DMS53 (cell line): ENCODE results near the gene STK38L.
"Not testable (repeated sequence)": the region's sequence is repeated elsewhere in the genome, so short reads cannot be mapped to it uniquely, and the experiment has no call there.

Experiments
- DNase-seq: peaks from one replicate; lab custom pipeline; 2025; lab: John Stamatoyannopoulos, UW

STK38L gene

GRCh38 chr12:27226407-27226929 lies 17.6 kb upstream of the STK38L start:
- DNase-seq, result no peak

- no peak for DNase-seq
These were observed 14.7 kb upstream of the STK38L start for GRCh38 chr12:27229367-27229766.

GRCh38 chr12:27231374-27231773 lies 12.7 kb upstream of the STK38L start:
- DNase-seq, result not testable (repeated sequence)

DNA sequence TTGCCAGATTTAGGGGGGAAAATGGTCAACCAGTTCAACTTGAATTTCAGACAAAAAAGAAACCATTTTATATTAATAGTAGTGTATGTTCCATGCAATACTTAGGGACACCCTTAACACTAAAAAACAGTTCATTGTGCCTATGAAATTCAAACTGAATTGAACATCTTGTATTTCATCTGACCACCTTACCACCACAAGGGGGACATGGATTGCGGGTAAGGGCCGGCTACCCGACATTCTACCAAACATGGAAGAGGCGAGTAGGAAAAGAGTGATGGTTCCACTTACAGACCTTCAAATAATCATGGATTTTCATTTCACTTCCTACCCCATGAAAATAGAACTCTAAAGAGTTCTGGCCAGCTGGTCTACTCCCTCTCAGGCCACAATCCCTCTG lies 10.3 kb upstream of the STK38L start:
- peak; percentile 21 for DNase-seq

DNA sequence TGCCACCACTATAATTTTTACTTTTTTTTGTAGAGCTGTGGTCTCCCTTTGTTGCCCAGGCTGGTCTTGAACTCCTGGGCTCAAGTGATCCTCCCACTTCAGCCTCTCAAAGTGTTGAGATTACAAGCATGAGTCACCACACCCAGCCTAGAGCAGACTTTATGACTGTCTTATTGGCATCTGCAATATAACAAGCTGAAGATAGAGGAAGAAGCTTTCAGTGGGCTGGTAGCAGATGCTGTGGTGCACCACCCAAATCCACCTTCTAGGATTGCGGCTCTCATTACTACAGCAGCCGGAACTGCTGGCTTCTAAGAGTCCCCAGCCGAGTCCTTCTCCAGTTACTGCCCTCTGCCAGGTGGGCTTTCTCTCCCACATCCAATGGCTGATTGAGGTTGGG lies 7.6 kb upstream of the STK38L start:
- peak; percentile 47 for DNase-seq

DNA sequence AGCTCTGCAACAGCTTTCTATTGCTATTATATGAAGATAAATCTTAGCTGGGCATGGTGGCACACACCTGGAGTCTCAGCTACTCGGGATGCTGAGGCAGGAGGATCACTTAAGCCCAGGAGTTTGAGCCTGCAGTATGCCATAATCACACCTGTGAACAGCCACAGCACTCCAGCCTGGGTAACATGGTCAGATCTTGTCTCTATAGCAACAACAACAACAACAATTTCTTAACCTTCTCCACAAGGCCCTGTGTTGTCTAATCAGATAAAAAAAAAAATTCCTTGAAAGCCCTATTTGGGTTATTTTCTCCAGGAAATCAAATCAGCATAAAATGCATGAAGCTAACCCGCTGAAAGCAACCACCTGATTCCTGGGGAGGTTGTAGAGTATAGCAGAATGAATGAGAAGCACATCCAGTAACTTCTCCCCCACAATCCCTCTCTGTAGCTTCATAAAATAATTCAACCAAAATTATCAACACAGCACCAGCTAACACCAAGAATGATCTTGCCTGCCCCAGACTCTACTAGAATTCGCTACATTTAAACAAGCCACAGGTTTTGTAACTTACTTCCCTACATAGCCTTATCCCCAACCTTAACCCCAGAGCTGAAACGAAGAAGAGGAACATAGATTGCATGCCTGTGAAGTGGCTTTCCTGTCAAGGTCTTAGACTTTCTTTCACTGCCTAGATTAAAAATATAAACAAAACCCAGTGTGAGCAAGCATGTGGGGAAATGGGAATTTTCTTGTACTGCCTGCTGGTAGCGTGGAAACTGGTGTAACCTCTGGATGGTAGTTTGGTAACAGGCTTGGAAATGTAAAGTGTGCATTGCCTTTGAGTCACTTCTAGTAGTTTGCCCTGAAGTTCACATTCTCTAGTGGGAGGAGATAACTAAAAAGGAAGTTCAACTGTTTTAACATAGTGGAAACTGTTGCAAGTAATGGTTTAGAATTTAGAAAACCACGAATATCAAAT lies 6.0 kb upstream of the STK38L start:
- DNase-seq, result peak; percentile 62

DNA sequence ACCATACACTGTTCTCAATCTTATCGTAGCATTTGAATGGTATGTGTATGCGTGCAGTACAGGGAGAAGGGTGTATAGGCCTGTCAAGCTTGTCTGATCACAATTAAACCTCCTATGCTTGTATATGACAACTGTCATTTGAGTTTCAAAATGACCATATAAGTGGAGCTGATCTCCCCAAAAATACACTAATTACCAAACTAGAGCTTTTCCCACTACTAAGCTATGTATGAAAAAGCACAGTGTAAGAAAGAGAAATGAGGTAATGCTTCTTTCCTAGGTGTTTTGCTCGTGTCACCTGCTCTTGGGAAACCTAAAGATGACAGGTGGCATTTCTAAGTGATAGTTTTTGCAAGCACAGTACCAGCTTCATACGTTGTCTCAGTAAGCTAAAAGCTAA lies 1.1 kb upstream of the STK38L start:
- DNase-seq, result no peak

GRCh38 chr12:27244689-27245488 lies 803 bp downstream of the STK38L start:
- peak; percentile 57 for DNase-seq

DNA sequence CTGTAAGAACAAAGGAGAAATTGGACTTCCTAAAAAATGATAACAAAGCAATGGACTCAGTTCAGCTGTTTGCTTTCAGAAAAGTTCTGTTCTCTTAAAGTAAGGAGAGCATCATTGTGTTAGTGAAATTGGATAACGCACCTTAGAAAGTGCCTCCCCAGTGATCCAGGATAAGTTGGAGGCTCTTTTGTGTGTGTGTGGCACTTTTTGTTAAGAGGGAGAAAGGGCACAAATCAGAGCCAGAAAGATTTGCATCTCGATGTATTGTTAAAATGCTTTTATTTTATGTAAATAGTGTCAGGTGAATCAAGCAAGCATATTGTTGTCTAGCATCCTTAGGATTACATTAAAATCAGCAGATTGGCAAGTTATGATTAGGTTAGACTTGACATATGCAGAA lies 2.1 kb downstream of the STK38L start:
- DNase-seq, result no peak

DNA sequence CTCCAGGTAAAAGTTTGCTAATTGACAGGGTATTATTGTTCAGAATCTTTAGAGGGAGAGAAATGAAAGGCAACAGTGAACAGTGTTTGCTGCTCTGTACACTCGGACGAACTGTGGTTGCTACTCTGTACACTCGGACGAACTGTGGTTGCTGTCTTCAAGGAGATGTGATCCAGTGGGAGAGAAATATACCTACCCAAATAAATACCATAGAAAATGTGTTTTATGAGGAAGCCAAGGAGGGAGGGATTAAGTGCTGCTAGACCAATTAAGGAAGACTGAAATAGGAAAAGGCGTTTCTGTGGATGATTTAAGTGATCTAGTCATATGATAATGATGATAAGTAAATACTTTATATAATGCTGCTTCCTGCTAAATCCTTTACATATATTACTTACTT lies 2.7 kb downstream of the STK38L start:
- no peak for DNase-seq

GRCh38 chr12:27252934-27253333 lies 8.8 kb downstream of the STK38L start:
- DNase-seq, result peak; percentile 86

GRCh38 chr12:27253347-27253746 lies 9.3 kb downstream of the STK38L start:
- DNase-seq, result peak; percentile 76

DNA sequence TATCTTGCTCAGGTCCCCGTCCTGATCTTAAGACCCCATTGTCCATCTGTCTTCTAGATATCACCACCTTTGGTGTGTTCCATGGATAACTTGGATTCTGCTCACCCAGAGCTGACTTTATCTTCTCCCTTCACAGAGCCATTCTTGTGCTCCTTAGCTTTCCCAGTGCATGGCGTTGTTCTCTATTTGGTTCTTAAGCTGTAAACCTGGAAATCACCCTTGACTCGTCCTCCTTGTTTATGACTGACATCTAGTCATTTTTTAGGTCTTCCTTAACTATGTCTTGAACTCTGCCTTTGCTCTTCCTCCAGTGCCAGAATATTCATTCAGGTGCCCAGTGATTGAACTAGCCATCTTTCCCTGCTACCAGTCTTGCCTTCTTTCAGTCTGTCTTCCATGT lies 11.7 kb downstream of the STK38L start:
- DNase-seq, result no peak

DNA sequence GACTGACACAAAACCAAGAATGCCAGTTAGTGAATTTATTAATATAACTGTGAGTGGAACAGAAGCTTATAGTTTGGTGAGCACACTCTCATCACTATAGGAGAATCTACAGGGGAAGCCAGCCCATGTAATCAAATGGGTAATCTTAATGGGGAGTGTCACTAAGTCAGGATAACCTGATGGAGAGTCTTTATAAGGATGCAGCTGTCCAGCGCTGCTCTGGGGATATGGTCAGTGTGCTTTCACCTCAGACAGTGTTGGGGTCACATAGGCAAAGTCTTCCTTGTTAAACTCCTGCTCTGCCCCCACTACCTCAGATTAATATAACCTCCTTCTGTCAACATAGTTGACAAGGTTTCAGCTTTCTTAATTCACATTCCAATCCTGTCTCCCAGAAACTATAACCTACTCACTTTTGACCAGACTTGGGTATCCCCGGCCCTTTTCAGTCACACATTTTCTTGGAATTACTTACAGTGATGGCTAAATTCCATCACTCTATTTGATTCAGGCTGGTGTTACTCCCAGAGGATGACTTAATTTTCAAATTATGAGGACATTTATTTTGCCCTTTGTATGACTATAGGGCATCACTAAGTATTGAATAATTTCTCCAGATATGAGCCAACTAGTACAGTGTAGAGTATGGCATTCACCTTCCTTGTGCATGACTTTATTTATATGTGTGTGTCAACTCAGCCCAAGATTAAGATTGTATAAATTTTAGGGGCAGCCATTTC lies 13.2 kb downstream of the STK38L start:
- DNase-seq, result no peak

DNA sequence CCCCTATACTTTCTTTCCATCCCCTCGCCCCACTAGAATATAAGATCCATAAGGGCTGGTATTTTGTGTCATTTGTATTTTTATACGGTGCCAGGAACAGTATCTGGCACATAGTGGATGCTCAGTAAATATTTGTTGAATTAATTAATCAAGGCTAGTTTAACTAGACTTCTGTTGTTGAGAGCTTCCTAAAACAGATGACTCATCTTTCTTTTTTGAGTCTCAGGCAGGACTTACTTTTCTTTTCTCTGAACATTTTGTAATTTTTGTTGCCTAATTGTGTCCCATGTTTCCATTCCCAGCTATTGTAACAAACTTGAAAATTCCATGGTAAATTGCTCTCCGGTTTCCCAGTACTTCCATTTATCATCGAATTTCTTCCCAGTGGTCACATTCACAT lies 16.7 kb downstream of the STK38L start:
- DNase-seq, result no peak

DNA sequence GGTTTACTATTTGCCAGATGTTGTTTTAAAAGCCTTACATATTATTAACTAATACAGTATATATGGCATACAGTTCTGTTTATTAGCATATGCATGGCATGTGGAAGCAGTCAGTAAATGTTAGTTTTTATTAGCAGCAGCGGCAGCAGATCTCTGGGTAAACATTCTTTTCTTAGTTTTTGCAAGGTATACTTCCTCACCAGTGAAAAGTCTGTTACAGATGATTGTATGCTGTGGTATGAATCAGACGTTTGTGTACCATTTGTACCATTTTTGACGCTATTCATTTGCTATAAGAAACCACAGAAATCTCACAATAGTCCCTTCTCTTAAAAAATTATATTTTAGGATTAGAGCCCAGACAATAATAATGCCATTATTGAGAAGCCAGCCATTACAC lies 17.8 kb downstream of the STK38L start:
- no peak for DNase-seq

- no peak for DNase-seq
These were observed 26.1 kb downstream of the STK38L start for GRCh38 chr12:27270148-27270547.

DNA sequence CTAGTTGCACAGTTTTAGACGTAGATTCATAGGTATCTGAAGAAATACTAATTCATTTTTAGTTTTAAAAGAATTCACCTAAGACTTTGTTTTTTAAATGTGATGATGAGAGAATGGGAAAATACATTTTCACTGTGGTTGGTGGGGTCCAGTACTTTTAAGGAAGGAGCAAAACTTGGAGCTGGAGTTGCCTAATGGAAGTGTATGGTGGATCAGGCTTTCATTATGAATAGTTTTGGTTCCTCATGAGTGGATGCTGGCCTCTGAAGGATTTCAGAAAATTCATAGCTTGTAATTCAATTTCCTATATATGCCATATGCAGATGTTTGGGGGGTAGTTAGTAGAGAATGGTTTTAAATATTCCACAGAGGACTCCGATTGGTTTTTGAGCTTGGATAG lies 27.1 kb downstream of the STK38L start:
- DNase-seq, result no peak

DNA sequence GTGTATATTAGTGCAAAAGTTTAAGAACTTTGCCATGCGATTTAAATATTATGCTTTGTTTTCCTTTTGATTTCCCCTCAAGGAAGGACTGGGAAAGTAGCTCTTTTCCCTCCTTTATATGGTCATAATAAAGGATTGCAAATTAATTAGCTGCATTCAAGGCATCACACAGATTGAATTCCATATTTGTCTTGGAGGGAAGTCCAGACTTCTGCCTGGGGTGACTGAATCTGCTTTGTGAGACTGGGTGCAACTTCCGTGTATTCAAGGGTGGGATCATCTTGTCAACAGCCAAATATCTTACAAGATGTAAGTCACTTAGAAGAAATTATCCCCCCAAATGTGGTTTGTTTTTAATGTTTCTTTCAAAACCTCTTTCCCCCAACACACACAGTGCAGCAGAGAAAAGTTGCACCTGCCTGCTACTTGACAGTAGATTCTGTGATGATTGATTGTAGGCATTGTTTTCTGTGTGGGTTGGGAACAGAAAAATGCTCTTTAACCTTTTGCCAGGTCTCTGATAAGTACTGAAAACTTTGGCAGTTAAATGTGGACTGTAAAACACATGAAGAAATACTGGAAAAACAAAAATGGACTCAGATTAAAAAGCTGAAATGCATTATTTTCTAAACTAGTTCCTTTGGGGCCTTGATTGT lies 28.4 kb downstream of the STK38L start:
- DNase-seq, result peak; percentile 79

DNA sequence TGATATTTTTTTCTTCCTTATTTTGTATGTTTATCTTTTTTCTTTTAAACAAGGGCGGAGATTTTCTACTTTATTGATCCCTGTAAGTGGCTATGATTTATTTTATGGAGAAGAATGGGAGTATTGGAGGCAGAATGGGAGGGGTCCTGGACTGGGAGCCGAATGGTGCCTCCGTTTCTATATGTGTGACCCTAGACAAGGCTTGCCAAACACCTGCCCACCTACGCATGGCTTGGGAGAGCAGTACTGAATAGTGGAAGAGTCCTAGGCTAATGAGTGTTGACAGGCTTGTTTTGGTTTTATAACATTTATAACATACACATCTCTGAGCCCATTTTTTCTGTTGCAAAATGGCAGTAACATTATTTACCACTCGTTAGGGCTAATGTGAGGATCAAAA lies 29.0 kb downstream of the STK38L start:
- no peak for DNase-seq

DNA sequence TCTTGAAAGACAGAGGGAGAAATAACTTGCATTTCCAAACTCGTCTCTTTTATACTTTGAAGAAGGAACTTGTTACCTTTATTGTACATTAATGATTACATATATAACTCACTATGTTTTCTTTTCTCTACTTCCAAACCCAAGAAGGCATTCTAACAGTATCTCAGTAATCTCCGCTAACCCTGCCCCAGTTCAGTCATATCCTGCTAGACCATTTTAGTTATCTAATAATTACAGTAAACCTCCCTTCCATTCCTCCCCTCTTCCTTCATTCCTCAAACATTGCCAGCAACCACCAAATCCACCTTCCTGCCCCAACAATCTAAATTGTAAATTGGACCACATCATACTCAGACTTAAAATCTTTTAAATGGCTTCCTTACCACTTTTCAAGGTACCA lies 30.6 kb downstream of the STK38L start:
- no peak for DNase-seq

GRCh38 chr12:27276275-27276674 lies 32.2 kb downstream of the STK38L start:
- DNase-seq, result no peak
